ENCODE data around the gene ZNF280A.
"Not testable (repeated sequence)": the region's sequence is repeated elsewhere in the genome, so short reads cannot be mapped to it uniquely, and the experiment has no call there.

ZNF280A gene

DNA sequence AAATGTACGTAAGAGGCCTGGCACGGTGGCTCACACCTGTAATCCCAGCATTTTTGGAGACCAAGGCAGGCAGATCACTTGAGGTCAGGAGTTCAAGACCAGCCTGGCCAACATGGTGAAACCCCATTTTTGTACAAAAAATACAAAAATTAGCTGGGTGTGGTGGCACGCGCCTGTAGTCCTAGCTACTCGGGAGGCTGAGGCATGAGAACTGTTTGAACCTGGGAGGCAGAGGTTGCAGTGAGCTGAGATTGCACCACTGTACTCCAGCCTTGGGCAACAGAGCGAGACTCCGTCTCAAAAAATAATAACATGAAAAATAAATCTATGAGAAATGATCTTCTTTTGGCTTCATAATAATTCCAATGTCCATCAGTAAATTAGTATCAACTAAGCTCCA, 9.2 kb downstream of the ZNF280A start:
- not testable (repeated sequence) for DNase-seq

DNA sequence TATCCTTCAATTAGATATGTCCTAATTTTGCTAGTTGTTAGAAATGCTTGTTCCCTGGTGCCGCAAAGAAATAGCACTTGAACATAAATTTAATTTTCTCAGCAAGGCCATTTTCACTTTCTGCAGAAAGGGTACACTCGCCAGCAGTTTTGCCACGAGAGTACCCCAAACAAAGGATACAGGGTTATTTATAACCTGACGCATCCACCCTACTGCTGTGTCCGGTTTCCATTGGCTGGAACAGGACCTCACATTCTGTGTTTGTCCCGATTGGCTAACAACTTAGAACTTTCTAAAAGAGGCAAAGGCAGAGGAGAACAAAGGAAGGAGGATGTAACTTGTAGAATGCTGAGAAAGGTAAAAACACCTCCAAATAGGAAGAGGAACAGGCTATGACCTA, 10.2 kb downstream of the ZNF280A start:
- DNase-seq = not testable (repeated sequence)

DNA sequence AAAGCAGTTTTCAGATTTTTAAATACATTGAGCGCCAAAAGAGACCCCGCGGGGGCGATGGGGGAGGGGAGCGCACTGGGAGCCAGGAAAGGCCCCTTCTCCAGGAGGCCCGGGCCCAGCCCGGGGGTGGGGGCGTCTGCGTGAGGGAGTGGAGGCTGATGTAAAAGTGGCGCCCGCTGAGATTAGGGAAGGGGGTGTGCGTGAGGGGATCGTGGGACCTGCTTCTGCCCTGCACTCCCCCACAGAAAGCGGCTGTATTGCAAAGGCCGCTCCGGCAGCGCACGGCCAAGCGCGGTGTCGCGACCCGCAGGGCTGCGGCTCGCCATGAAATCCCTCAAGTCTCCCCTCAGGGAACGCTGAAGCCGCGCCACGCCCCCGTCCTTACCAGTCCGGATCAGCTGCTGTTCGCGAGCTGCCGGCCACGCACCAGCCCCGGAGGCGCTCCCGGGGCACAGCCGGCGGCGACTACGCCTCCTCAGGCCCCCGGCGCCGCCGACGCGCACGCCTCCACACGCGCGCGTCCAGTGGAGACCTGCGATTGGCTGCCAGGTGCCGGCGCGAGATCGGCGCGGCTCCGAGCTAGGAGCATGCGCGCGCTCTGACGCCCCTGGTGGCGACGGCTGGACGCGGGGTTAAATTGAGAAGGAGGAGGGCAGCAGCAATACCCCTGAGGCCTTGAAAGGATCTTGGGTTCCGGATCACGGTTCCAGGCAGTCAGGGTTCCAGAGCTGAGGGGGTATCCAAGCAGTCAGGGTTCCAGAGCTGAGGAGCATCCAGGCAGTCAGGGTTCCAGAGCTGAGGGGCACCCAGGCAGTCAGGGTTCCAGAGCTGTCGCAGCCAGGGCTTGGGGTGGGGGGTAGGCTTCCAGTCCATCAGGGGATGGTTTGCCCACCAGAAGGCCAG, 11.5 kb downstream of the ZNF280A start, which contains the start of gene ZNF280B:
Gene ZNF280B, minus strand, starts transcription at position 469 of the 903 bp plus-strand sequence. CDS start 19,344 bp downstream, outside the sequence.
- peak; percentile 76 for DNase-seq

DNA sequence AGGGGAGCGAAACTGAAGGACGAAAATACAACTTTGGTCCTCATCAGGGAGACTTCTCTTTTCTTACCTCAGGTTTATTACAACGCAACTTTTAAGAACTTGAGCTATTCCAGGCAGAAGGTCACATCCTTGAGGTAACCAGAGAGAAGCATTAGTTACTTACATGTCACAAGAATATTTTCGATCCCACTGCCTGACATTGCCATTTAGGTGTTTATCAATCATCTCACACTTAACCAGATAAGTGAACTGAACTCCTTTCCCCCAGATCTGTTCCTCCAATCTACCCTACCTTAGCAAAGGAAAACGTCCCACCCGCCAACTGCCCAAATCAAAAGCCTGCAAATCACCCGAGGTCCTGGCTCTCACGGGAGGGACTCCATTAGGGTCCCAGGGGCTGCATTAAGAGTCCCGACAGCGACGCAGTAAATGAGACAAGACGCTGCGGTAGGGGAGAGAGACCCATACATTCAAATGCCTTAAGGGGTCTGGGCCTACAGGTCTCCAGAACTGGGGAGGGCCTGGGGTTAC, 12.3 kb downstream of the ZNF280A start:
- DNase-seq = no peak

DNA sequence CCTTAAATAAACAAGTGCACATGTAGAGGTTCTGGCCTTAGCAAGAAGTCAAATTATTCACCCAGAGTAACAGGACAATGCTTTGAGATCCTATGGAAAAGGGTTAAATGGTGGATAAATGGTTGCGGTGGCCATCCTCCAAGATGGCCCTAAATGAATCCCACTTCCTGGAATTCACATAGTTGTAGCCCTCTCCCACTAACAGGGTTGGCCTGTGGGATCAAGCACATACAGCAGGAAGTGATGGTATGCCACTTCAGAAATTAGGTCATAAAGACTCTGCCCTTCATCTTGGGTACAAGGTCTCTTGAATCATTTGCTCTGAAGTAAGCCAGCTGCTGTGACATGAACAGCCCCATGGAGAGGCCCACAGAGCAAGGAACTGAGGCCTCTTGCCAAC, 13.3 kb downstream of the ZNF280A start:
- DNase-seq = no peak

DNA sequence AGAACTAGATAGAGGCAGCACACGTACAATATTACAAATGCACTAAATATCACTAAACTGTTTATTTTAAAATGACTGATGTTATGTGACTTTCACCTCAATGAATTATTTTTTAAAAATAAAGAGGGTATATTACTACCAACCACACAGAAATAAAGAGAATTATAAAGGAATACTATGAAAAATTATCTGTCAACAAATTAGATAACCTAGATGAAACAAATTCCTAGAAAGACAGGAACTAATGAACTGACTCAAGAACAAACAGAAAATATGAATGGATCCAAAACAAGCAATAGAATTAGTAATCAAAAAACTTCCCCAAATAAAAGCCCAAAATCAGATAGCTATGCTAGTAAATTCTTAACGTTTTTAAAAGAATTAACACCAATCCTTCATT, 21.8 kb downstream of the ZNF280A start:
- DNase-seq = no peak

DNA sequence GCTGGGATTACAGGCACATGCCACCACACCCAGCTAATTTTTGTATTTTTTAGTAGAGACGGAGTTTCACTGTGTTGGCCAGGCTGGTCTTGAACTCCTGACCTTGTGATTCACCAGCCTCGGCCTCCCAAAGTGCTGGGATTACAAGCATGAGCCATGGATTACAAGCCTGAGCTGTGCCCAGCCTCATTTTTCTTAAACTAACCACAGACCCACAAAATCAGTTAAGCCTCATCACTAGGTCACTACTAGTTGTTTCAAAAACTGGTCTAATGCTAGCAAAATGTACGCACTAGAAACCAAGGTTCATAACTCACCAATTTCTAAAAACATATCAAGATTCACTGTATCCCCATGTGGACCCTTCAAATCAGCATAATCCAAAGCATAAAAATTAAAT, 28.5 kb downstream of the ZNF280A start:
- DNase-seq = not testable (repeated sequence)

DNA sequence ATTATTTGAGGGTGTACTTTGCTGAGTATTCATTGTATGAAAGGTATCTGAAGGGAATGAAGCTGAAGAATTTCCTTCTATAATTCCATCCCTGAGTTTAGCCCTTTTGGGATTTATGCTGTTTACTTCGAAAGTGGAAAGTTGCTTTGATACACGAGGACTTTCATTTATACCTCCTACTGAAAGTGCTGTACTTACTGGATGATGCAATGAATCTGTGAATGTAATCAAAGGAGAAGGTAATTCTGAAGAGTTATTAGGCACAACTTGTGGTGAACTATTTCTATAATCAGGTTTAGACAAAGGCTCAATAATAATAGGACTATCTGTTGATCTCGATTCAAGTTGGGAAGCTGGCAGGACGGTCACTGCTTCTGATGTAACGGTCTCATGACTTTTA, 31.3 kb downstream of the ZNF280A start:
- no peak for DNase-seq

DNA sequence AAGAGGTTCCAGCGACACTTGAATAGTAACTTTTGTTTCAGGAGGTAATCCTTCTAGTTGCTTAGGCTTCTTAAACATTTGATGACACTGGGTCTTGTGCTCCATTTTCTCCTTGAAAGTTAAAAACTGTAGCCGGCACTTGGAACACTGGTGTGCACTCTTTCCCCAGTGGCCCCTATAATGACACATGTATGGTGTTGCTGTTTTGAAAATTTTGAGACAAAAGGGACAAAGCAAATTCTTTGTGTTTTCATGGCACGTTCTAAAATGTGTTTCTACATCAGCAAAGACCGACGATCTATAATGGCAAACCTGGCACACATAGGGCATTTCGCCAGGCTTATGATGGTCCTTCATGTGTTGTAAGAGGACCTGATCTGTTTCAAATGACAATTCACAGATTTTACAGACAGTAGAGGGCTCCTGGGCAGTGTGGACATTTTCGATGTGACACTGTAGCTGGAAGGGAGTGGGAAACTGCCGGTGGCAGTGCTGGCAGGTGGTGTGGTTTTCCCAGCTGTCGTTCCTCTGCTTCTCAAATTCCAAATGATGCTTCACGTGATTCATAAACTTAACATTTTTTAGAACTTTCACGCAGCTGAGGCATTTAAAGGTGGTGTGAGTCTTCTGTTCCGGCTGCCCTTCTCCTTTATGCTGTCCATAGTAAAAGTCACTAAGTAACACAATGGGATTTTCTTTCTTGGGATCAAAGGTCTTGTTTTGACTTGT, 32.0 kb downstream of the ZNF280A start:
- DNase-seq = no peak

DNA sequence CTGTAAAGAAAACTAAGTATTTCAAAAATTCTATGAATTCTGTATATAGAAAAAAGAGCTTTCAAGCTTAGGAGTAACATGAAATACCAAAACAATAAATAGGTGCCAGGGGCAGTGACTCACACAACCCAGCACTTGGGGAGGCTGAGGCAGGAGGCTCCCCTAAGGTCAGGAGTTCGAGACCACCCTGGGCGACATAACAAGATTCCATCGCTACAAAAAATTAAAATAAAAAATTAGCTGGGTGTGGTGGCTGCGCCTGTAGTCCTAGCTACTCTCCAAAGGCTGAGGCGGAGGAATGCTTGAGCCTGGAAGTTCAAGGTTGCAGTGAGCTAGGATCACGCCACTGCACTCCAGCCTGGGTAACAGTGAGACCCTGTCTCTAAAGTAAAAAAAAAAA, 33.0 kb downstream of the ZNF280A start:
- no peak for DNase-seq

DNA sequence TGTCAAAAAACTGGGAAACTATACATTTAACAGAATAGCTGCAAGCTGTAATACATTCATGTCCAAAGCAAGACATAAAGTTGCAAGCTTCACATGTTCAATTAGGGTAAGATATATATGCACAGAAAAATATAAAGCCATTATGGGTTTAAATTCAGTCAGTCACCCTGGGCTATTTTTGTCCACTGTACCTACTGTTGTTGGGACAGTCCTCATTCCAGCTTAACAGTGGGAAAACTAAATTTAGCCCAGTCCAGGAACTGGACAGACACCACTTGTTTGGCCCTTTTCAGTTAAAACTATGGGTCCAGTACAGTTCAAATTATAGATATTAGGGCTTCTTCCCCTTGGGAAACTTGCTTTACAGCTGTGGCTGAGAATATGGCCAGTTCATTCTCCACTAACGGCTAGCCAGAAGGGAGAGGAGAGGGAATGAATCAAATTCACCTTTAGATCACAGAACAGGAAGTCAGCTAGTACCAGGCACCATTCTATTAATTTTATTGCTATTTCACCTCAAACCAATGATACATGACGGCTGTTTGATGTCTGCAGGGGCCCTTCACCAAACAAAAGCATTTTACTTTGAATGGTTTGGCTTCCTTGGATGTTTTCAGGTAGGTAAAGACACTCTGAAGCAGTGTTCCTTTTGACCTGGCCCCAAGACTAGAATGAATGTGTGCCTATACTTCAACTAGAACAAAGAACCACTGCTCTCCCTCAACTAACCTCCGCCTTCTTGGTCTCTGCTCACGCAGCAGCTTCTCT, 33.8 kb downstream of the ZNF280A start:
- no peak for DNase-seq

DNA sequence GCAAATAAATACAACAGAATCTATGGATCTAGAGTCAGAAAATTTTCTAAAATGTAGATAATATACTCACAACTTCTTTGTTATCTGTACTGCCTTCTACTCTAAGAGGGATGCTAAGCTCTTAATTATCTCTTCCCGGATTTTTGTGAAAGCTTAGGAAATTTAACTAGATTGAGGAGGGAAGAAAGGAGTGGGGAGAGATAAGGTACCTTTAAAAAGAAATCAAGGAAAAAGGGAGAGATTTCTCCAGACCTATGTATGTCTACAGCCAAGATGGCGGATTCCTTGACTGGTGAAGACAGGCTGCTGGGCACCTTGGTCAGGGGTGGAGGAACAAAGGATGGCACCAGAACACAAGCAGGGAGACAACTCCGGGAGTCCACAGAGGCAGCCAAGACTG, 34.5 kb downstream of the ZNF280A start:
- DNase-seq = no peak

DNA sequence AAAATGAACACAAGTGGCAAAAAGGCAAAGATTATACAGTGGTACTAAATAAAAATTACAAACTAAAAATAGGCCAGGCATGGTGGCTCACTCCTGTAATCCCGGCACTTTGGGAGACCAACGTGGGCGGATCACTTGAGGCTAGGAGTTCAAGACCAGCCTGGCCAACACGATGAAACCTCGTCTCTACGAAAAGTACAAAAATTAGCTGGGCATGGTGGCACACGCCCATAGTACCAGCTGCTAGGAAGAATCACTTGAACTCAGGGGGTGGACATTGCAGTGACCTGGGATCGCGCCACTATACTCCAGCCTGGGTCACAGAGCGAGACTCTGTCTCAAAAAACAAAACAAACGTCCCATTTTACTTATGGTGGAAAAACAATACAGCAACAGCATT, 36.0 kb downstream of the ZNF280A start:
- DNase-seq = no peak

DNA sequence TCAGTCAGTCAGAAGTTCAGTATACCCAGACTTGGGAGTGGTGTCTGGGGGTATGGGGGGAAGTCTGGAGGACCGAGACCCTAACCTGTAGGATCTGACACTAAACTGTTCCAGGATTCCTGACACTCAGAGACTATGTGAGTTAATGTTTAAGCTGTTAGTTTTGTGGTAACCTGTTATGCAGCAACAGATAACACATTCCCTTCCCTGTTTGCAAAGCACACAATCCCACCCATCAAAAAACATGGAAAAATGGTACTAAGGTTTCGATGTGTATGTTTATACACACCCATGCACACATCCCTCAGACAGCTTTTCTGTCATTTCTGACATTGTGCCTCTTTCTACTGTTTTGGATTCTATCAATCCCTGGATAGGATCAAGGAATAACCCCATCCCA, 39.1 kb downstream of the ZNF280A start:
- no peak for DNase-seq

DNA sequence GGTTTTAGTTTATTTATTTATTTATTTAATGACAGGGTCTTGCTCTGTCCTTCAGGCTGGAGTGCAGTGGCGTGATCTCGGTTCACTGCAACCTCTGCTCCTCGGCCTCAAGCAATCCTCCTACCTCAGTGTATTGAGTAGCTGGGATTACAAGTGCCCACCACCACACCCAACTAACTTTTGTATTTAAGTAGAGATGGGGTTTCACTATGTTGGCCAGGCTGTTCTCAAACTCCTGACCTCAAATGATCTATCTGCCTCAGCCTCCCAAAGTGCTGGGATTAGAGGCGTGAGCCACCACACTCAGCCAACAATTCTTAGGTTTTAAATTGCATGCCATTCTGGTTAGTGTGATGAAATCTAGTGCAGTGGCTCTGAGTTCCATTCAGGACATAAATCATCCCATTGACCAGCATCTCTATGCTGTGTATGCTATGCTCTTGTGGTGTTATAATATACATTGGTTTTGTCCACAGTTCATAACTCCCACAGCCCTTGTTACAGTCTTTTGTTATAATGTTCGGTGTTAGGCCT, 40.0 kb downstream of the ZNF280A start:
- DNase-seq = no peak

DNA sequence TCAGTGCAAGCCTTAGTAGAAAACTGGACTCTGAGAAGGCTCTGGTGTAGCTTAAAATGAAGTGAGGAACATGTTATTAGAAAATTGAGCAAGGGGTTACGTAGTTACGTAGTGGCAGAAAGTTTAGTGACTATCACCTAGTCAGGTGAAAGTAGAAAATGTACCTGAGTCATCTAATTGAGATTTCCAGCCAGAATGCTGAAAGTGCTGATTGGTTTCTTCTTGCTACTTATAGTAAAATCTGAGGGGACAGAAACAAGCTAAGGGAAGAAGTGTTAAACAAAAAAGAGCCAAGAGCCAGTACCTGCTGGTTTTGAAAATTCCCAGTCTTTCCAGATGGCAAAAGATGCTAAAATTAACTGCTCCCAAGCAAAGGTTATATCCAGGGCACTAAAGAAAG, 41.0 kb downstream of the ZNF280A start:
- no peak for DNase-seq

DNA sequence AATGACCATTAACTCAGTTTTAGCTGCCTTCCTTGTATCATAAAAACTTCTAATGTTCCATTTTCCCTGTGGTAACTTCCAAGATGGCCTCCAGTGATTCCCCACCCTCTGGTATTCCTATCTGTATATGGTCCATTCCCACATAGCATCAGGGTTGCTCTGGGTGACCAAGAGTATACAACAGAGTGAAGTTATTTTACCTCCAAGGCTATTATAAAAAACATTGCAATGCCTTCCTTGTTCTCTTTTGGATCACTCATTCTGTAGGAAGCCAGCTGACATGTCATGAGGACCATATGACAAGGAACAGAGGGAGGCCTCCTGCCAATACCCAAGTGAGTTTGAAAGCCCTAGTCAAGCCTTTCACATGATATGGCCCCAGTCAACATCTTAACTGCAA, 41.6 kb downstream of the ZNF280A start:
- DNase-seq = no peak

DNA sequence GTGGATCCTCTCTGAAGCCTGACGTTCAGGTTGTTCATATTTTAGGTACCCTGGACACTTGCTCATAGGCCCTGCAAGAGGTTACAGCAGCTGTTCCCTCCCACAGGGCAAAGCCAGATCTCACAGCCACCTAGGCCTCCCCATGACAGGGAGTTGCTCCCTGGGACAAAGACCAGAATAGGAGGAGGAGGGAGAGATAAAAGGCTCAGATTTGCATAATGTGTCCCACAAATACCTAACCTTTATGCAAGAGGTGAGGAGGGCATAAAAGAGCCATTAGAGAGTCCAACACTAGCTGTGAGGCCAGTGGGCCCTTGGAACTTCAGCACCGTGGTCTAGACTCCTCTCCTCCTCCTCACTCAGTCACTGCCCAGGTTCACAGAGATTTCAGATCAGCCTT, 45.3 kb downstream of the ZNF280A start:
- DNase-seq = no peak

DNA sequence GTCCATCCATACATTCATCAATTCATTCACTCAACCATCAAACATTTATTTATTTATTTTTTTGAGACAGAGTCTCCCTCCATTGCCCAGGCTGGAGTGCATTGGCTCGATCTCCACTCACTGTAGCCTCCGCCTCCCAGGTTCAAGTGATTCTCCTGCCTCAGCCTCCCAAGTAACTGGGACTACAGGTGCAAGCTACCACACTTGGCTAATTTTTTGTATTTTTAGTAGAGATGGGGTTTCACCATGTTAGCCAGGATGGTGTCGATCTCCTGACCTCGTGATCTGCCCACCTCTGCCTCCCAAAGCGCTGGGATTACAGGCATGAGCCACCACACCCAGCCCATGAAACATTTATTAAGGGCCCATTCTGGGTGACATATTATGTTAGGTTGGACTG, 49.0 kb downstream of the ZNF280A start:
- DNase-seq = not testable (repeated sequence)

DNA sequence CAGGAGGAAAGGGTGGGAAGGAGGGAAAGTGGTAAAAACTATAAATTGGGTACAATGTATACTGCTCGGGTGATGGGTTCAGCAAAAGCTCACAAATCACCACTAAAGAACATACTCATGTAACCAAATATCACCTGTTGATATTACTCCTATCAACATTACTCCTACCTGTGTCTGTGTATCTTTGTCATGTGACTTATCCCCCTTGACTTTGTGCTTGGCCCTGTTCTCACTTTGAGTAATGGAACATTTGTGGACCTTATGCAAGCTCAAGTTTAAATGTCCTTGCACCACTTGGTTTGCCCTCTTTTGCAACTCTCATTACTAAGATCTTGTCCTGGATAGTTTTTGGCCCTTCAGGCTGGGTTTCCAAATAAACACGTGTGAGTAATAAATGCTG, 50.5 kb downstream of the ZNF280A start:
- DNase-seq = no peak

DNA sequence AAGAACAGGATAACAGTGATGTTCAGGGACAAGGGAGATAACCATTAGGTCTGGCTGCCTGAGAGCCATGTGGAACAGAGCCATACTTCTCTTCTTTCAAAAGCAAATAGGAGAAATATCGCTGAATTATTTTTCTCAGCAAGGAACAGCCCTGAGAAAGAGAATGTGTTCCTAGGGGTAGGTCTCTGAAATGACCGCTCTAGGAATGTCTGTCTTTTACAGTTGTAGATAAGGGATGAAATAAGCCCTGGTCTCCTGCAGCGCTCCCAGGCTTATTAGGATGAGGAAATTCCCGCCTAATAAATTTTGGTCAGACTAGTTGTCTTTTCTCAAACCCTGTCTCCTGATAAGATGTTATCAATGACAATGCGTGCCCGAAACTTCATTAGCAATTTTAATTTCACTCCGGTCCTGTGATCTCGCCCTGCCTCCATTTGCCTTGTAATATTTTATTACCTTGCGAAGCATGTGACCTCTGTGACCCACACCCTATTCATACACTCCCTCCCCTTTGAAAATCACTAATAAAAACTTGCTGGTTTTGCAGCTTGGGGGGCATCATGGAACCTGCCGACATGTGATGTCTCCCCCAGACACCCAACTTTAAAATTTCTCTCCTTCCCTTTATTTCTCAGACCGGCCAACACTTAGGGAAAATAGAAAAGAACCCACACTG, 51.1 kb downstream of the ZNF280A start:
- DNase-seq = not testable (repeated sequence)

DNA sequence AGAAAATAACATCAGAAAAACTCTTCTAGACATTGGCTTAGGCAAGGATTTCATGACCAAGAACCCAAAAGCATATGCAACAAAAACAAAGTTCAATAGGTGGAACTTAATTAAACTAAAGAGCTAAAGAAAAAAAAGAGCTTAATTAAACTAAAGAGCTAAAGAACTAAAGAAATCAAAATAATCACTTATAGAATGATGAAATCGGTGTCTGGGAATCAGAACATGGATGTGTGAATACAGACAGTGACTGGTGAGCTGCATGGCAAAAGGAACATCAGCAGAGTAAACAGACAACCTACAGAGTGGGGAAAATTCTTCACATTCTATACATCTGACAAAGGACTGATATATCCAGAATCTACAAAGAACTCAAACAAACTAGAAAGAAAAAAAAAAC, 53.0 kb downstream of the ZNF280A start:
- DNase-seq = no peak
